Measurements from ENCODE around the gene HAUS2.

DNA sequence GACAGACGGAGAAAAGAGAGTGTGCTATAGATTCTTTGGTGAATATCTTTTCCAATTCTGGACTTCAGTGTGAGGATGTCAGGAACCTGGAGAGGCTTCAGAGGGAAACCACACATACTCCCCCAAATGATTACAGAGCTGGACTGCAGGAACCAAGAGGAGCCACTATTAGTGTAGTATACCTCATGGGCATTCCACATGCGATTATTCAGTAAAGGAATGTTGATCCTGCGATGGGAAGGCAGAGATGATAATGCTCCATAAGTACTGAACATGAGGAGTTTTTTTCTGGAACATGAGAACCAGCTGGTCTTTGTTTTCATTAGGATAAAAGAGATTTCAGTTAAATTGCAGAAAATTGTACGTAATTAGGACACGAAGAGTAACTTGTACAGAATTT is 45.5 kb downstream of the HAUS2 start:
- TF ChIP-seq, protein P1, sequence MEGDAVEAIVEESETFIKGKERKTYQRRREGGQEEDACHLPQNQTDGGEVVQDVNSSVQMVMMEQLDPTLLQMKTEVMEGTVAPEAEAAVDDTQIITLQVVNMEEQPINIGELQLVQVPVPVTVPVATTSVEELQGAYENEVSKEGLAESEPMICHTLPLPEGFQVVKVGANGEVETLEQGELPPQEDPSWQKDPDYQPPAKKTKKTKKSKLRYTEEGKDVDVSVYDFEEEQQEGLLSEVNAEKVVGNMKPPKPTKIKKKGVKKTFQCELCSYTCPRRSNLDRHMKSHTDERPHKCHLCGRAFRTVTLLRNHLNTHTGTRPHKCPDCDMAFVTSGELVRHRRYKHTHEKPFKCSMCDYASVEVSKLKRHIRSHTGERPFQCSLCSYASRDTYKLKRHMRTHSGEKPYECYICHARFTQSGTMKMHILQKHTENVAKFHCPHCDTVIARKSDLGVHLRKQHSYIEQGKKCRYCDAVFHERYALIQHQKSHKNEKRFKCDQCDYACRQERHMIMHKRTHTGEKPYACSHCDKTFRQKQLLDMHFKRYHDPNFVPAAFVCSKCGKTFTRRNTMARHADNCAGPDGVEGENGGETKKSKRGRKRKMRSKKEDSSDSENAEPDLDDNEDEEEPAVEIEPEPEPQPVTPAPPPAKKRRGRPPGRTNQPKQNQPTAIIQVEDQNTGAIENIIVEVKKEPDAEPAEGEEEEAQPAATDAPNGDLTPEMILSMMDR (IDR thresholded peaks at IDR 0.05), result no peak
- no peak for TF ChIP-seq JUNB (IDR thresholded peaks at IDR 0.05)
- no peak for TF ChIP-seq ESRRA (IDR thresholded peaks at IDR 0.05; ENCODE audit: borderline replicate concordance, low read length)
- no peak for TF ChIP-seq NFE2L2 (conservative IDR thresholded peaks at IDR 0.05; ENCODE audit: low read length)
- no peak for TF ChIP-seq POLR2A (IDR thresholded peaks at IDR 0.05; ENCODE audit: low read length)
- no peak for TF ChIP-seq ELK1 (IDR thresholded peaks at IDR 0.05; ENCODE audit: low read depth, low read length)
- TF ChIP-seq JUN (IDR thresholded peaks at IDR 0.05), result no peak
- no peak for TF ChIP-seq MYC (IDR thresholded peaks at IDR 0.05; ENCODE audit: borderline replicate concordance, low read length)
- TF ChIP-seq EP300 (IDR thresholded peaks at IDR 0.05), result no peak
- TF ChIP-seq HOXA7 (CRISPR knock-in tag; IDR thresholded peaks at IDR 0.05), result no peak
- no peak for TF ChIP-seq MAFK (IDR thresholded peaks at IDR 0.05; ENCODE audit: partially characterized antibody)
- TF ChIP-seq, protein P2, sequence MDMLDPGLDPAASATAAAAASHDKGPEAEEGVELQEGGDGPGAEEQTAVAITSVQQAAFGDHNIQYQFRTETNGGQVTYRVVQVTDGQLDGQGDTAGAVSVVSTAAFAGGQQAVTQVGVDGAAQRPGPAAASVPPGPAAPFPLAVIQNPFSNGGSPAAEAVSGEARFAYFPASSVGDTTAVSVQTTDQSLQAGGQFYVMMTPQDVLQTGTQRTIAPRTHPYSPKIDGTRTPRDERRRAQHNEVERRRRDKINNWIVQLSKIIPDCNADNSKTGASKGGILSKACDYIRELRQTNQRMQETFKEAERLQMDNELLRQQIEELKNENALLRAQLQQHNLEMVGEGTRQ (IDR thresholded peaks at IDR 0.05), result no peak
- no peak for TF ChIP-seq SMC3 (IDR thresholded peaks at IDR 0.05)
- TF ChIP-seq CEBPB (IDR thresholded peaks at IDR 0.05), result no peak

Measured in A549 (cell line).